Activated CD4-positive, CD25-positive, alpha-beta regulatory T cell treated with anti-CD3 and anti-CD28 coated beads, Interleukin-2, amount 50 U/mL, for 16 hours (primary cell): ENCODE measurements around the gene EIF4G1.
"Not testable (repeated sequence)": the region's sequence is repeated elsewhere in the genome, so short reads cannot be mapped to it uniquely, and the experiment has no call there.

ENCODE experiments used
- DNase-seq: peaks from one replicate; pipeline ENCODE4 v3.0.0-alpha.2; 2020; ENCODE audit warnings: low read depth, low spot score

EIF4G1 gene

DNA sequence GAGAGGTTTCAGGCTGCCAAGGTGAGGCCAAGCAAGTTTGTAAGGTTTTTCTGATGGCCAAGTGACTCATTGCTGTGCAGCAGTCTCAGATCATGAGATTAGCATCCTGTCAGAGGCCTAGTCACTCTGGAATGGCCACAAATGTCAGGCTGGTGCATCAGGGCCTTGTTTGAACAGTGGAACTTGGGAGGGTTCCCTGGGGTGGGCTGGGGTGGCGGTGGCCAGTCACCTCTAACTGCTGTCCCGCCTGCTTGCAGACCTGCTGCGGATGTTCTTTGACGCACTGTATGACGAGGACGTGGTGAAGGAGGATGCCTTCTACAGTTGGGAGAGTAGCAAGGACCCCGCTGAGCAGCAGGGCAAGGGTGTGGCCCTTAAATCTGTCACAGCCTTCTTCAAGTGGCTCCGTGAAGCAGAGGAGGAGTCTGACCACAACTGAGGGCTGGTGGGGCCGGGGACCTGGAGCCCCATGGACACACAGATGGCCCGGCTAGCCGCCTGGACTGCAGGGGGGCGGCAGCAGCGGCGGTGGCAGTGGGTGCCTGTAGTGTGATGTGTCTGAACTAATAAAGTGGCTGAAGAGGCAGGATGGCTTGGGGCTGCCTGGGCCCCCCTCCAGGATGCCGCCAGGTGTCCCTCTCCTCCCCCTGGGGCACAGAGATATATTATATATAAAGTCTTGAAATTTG is 20.2 kb downstream of the EIF4G1 start:
- no peak for DNase-seq

DNA sequence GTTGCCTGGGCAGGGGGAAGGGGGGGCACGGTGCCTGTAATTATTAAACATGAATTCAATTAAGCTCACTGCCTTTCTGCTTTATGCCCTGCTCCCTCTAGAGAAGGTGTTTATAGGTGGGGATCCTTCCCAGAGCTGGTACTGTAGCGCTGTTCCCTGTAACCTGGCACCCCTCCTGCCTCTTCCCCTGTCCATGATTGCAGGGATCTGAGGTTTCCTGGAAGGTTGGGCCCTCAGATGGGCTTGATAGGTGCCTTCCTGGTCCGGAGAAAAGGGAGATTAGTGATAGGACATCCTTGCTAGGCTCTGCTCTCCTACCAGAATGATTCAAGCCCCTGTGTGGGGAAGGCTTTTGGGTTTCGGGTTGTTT is 20.9 kb downstream of the EIF4G1 start:
- DNase-seq: no peak

DNA sequence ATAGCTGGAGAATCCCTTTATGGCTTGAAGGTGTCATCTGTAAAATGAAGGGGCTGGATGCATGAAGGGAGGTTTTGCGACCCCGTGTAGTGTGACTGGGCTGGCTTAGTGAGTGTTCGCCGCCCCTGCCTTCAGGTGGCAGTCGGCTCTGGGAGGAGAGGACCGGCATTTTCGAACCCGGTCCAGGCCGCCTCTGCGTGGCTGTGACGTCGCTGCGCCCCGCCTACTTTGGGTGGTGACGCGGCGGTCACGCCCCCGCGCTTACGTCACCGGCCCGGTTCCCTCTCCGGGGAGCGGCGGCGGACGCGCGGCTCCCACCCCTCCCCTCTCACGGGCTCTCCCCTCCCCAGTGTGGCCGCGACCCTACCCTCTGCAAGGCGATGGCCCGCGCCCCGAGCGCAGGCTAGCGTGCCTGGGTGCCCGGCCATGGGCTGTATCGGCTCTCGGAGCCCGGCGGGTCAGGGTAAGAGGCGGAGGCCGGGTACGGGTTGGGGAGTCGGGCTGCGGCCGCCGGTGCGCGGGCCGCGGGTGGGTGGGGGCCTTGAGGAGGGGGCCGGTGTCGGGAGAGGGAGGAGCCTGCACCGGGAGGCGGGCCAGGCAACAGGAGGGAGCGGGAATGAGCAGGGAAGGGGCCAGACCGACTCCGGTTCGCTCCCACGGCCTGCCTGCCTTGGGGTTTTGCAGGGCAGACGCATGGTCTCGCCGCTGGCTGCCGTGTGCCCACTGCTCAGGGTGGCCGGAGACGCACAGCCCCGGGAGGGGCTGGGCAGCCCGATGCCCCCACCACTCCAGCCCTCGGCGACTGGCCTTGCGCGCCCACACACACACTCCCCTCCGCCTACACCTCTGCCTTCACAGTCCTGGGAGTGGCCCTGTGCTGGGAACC is 21.5 kb downstream of the EIF4G1 start:
- peak; percentile 66 for DNase-seq

DNA sequence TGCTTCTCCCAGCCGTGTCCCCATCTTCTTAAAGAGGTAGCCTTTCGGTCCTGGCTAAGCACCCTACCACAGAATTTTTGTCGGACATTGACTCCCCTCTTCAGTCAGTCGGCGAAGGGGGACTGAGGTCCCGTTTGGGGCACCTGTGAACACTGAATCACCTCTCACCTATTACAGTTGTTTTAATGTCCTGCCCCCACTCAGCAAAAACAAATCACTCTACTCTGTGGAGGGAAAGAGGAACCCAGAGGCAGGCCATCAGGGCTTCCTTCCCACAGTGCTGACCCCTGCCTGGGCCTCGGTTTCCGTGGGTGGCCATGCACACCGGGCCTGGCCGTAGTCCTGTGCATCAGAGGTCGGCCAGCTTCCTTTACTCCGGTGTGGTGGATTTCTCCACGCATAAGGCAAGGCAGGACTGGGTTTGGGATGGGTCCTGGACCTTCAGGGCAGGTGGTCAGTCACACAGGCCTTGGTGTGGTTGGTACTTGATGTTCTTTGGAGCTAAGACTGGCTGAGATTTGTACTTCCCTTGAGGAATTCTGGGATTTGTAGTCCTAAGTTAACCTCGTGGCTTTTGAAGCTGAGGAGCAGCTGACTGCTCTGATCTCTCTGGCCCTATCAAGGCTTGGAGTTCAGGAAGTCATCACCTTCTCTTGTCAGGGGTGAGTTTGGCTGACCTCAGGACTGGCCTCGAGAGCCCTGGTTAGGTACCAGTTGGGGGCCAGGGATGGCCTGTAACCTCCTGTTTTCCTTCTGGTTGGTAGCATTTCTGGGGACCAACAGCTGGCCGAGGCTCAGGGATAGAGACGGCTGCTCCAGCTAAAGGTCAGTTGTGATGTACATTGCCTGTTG is 22.4 kb downstream of the EIF4G1 start:
- DNase-seq: no peak

DNA sequence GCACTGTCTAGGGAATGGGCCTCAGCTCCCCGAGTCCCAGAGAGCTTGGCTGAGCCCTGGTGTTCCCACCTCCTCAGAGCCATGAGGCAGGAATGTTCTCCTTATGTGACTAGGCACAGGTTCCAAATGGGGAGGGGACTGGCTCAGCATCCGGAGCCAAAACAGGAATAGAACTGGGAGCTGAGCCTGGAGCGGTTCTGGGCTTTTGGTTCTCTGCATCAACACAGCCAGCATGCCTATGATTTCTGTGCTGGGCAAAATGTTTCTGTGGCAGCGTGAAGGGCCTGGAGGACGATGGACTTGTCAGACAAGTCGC is 23.0 kb downstream of the EIF4G1 start, which contains the start of gene FAM131A:
TSS of gene FAM131A (plus strand) at position 202 of the 316 bp plus-strand sequence. CDS start at position 233, 31 bp downstream.
- DNase-seq: no peak

DNA sequence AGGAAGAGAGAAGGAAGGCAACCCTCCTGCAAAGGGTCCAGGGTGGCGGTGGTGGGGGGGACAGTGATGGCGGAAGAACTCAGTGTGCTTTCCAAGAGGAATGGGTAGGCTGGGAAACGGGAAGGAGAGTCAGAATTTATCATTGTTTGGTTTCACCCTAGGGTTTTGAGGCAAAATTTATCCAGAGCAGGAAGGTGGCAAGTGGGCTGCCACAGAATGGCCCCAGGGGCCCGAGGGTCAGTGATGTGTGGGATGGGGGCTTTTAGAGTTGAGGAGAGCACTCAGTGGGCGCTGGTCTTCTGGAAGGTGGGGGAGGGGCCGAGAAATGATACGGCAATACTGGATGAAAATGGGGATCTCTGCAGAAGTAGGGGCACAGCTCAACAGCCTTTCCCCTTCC is 23.6 kb downstream of the EIF4G1 start:
- no peak for DNase-seq

DNA sequence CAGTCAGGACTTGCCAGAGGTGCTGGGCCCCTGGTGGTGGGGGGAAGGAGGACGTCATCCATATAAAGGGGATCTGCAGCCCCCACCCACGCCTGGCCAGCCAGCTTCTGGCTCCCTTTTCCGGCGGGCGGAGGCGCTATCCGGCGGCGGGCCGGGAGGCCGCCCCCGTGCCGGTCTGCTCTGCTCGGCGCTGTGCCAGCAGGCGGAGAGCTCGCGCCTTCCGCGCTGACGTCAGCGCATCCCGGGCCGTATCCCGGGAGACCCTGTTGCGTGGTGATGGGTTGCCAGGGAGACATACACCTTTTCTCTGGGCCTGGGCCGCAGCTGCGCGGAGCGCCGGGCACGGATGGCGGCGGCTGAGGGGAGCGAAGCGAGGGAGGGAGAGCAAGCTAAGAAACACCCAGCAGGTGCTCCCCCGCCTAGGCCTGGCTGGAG is 24.1 kb downstream of the EIF4G1 start:
- DNase-seq: no peak

DNA sequence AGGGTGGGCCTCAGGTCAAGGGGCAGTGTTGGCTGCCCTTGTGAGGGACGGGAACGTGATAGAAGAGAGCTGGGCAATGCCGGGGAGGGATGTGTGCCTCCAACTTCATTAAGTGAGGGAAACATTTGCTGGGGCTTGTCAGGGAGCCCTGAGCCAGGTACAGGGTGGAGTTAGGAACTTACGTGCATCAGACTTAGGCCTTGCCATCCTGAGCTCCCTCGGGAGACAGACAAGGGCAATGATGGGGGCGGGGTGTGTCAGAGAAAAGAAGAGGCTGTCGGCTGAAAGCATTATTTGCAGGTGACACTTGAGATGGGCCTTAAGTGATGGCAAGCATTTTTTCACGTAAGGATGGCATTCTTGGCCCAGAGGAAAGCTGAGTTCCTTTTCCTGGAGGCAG is 24.6 kb downstream of the EIF4G1 start:
- DNase-seq: no peak

DNA sequence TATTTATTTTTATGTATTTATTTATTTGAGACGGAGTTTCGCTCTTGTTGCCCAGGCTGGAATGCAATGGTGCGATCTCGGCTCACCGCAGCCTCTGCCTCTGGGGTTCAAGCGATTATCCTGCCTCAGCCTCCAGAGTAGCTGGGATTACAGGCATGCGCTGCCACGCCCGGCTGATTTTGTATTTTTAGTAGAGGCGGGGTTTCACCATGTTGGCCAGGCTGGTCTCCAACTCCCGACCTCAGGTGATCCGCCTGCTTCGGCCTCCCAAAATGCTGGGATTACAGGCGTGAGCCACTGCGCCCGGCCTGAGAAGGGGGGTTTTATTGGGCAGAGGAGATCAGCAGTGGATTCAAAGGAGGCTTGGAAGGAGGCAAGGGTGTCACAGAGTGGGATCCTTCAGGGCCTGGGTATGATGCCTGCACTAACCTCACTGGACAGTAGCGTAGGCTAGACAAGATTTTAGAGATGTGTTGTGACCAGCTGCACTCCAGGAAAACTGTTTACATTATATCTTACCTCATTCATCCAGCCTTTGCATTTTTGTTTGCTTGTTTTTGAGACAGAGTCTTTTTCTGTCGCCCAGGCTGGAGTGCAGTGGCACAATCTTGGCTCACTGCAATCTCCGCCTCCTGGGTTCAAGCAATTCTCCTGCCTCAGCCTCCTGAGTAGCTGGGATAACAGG is 25.2 kb downstream of the EIF4G1 start:
- not testable (repeated sequence) for DNase-seq

DNA sequence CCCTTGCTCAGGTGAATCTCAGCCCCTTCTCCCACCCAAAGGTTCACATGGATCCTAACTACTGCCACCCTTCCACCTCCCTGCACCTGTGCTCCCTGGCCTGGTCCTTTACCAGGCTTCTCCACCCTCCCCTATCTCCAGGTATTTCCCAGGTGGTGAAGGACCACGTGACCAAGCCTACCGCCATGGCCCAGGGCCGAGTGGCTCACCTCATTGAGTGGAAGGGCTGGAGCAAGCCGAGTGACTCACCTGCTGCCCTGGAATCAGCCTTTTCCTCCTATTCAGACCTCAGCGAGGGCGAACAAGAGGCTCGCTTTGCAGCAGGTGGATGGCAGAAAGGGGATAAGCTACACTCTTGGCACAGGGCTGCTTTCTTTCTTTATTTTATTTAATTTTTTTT is 27.5 kb downstream of the EIF4G1 start:
- DNase-seq: no peak

DNA sequence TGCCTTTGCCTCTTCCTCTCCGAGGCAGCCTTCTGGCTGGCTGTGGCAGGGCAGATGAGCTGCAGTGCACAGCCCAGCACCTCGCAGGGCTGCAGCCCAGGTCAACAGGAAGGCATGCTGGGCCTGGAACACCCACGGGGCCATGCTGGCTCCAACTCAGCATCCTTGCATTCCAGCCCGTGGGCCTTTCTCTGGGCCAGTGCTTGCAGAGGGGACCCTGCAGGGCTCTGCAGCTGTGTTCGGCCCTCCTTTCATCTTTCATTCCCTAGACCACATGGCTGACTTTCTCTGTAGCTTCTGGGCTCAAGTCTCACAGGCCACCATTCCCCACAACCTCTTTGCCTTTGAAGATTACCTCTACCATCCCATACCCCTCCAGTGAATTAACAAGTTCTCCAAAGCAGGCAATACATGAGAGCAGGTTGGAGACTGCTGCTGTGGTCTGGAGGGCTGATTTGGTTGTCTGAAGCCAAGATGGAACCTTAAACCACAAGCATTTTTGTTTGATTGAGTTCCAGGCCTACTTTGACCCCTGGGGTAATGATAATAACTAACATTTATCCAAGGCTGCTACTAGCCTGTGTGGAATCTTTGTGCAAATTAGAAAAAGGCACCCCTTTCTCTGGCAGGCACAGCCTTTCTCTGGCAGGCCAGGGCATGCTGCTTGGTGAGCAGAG is 28.9 kb downstream of the EIF4G1 start:
- DNase-seq: no peak

DNA sequence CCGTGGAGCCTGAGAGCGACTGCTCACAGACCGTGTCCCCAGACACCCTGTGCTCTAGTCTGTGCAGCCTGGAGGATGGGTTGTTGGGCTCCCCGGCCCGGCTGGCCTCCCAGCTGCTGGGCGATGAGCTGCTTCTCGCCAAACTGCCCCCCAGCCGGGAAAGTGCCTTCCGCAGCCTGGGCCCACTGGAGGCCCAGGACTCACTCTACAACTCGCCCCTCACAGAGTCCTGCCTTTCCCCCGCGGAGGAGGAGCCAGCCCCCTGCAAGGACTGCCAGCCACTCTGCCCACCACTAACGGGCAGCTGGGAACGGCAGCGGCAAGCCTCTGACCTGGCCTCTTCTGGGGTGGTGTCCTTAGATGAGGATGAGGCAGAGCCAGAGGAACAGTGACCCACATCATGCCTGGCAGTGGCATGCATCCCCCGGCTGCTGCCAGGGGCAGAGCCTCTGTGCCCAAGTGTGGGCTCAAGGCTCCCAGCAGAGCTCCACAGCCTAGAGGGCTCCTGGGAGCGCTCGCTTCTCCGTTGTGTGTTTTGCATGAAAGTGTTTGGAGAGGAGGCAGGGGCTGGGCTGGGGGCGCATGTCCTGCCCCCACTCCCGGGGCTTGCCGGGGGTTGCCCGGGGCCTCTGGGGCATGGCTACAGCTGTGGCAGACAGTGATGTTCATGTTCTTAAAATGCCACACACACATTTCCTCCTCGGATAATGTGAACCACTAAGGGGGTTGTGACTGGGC is 30.3 kb downstream of the EIF4G1 start:
- DNase-seq: no peak

DNA sequence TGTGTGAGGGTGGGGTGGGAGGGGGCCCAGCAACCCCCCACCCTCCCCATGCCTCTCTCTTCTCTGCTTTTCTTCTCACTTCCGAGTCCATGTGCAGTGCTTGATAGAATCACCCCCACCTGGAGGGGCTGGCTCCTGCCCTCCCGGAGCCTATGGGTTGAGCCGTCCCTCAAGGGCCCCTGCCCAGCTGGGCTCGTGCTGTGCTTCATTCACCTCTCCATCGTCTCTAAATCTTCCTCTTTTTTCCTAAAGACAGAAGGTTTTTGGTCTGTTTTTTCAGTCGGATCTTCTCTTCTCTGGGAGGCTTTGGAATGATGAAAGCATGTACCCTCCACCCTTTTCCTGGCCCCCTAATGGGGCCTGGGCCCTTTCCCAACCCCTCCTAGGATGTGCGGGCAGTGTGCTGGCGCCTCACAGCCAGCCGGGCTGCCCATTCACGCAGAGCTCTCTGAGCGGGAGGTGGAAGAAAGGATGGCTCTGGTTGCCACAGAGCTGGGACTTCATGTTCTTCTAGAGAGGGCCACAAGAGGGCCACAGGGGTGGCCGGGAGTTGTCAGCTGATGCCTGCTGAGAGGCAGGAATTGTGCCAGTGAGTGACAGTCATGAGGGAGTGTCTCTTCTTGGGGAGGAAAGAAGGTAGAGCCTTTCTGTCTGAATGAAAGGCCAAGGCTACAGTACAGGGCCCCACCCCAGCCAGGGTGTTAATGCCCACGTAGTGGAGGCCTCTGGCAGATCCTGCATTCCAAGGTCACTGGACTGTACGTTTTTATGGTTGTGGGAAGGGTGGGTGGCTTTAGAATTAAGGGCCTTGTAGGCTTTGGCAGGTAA is 31.1 kb downstream of the EIF4G1 start:
- no peak for DNase-seq

DNA sequence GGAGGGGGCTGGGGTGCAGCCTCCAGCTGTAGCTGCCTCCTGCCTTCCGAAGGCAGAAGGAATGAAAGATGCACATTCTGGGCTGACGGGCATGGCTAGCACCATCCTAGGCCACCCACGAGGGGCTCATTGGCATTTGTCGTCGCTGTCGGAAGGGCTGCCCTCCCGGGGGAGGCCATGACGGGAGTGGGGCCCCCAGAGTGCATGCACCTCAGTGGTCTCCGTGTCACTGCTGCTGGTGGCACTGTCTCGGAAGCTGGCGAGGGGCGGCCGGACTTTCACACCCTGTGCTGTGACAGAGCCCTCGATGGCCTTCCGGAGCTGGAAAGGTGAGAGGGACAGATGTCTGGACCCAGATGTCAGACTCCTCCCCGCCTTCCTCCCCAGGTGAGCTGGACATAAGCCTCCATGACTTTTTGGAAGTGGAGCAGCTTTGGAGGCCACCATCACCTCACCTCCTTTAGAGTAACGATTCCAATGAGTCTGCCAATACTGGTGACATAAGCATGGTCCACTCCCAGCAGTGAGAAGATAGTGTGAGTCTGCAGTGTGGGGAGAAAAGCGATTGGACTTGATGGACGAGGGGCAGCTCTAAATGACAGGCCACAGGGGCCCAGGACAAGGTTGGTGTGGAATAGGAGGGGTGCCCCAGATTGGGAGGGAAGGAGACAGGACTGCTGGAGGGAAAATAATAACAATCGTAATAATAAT is 32.2 kb downstream of the EIF4G1 start:
- DNase-seq: no peak

DNA sequence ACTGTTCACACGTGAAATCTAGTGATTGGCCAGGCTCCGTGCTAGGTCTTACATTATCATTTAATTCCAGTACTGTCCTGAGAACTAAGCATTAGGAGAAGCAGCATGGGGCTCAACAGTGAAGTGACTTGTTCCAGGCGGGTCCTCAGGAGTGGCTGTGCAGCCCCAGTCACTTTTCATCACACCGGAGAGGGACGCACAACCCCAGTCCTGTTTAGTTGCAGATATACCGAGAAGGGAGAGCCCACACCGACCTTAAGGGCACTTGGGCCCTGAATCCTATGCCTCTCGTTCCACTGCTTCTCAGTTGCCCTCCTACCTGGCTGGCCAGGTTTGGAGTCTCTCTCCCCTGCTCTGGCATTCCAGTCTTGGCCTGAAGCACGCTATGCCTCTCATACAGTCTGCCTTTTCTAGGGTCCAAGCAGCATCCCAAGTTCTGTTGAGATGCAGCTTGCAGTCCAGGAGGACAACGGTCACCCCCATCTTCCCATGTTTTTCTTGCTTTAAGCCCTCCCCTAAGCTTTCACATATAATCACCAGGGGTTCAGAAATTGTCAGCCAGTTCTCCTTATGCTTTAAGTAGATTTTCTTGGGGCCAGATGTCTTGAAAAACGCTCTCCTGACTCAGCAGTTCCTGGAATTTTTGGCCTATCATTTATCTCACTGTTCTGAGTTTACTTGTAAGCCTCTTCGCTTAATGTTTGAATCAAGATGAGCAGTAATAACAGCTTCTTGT is 33.1 kb downstream of the EIF4G1 start:
- DNase-seq: no peak

DNA sequence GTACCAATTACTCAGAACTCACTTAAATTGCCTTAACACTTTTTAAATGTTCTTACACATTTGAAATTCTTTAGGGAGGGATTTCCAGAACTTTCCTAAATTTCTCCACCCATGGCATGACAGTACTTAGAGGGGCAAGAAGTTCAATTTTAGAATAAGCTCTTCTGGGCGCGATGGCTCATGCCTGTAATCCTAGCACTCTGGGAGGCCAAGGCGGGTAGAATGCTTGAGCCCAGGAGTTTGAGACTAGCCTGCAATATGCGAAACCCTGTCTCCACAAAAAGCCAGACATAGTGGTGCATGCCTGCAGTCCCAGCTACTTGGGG is 33.6 kb downstream of the EIF4G1 start:
- no peak for DNase-seq

DNA sequence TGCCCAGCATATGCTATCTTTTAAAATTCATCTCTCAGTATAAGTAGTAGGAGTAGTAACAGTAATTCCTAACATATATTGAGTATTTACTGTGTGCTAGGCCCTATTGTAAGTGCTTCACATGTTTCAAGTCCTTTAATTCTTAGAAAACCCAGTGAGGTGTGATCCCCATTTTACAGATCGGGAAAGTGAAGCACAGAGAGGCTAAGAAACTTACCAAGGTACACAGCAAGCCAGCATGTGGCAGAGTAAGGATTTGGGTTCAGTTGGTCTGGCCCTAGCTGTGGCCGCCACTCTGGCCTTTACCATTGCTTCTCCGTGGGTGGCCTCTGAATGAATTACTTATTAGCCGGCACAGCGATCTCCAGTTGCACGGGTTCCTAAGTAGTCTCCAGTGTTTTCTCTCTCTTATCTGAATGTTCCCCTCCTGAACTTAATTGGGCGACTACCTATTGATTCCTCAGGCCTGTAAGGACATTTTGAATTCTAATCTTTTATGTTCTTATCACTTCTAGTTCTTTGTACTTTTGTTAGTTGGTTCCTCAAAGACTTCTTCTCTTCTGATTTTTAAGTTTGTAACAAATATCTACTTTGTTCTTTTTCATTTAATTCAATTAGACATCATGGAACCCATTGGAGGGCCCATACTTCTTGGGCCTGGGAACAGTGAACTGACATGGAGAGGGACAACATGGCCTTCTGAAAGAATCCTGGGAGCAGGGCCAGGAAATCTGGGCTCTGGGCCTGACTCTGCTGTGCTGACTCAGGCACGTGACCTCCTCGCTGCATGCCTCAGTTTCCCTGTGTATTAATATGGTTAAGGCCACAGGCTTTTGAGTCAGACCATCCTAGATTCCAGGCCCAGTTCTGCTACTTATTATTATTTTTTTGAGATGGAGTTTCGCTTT is 35.4 kb downstream of the EIF4G1 start:
- DNase-seq: no peak
